ENCODE data around the gene MAGI1. TPM values are rescaled to one million over a fixed set of nuclear protein-coding genes. Genes with fewer than 3 reads are reported as not detected.

Gene MAGI1
- total RNA-seq, 2 donors from 2014 or later = 23.4 to 41.4 TPM

DNA sequence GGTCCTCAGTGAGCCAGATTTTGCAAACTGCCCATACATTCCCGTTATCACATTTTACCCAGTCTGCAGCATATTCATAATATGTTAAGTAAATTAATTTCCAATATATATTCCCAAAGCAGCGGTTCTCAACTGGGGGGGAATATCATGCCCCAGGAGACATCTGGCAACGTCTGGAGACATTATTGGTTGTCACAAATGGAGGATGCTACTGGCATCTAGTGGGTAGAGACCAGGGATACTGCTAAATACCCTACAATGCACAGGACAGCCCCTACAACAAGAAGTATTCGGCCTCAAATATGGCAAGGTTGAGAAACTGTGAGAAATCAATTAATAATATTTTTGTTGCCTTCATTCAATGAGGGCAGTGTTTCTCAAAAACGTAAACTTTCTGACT is 280.3 kb downstream of the MAGI1 start:
- Histone ChIP-seq H3K9ac (ENCODE audit: low read depth in 2 of 2, low read length in 2 of 2) (no peak overlapping the region), H3K27ac (no peak overlapping the region), H3K4me1 (no peaks in the 10 kb centered on the region), H3K4me3 (no peak overlapping the region), H3K27me3 (no peaks in the 10 kb centered on the region), H3K9me3 (no peaks in the 10 kb centered on the region), H3K36me3 (no peaks in the 10 kb centered on the region)
- TF ChIP-seq, protein P1, sequence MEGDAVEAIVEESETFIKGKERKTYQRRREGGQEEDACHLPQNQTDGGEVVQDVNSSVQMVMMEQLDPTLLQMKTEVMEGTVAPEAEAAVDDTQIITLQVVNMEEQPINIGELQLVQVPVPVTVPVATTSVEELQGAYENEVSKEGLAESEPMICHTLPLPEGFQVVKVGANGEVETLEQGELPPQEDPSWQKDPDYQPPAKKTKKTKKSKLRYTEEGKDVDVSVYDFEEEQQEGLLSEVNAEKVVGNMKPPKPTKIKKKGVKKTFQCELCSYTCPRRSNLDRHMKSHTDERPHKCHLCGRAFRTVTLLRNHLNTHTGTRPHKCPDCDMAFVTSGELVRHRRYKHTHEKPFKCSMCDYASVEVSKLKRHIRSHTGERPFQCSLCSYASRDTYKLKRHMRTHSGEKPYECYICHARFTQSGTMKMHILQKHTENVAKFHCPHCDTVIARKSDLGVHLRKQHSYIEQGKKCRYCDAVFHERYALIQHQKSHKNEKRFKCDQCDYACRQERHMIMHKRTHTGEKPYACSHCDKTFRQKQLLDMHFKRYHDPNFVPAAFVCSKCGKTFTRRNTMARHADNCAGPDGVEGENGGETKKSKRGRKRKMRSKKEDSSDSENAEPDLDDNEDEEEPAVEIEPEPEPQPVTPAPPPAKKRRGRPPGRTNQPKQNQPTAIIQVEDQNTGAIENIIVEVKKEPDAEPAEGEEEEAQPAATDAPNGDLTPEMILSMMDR (IDR thresholded peaks at IDR 0.05) = no peak
- intact Hi-C loops (cut with DNase I) = no loop called here
- no peak for DNase-seq

DNA sequence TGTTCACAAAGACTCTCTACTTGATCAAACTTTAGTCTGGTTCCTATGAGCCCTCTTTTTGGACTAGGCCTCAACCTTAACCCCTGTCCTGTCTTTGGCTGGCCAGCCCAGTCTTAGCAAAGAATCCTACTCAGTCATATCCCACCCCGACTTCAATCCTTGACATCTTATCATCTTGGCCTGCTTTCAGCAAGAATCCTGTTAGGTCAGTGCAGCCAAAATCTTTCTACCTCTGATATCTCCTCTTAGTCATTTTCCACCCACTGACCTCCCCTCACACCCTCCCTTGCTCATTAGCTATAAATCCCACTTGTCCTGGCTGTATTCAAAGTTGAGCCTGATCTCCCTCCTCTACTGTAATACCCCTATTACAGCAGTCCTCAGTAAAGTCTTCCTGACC is 286.1 kb downstream of the MAGI1 start:
- TF ChIP-seq, protein P1 (IDR thresholded peaks at IDR 0.05) = no peak
- intact Hi-C loops (cut with DNase I) = no loop called here
- Histone ChIP-seq H3K4me1 (no peaks in the 10 kb centered on the region), H3K27ac (no peak overlapping the region), H3K4me3 (no peak overlapping the region), H3K27me3 (no peaks in the 10 kb centered on the region), H3K9ac (ENCODE audit: low read depth in 2 of 2, low read length in 2 of 2) (no peak overlapping the region), H3K9me3 (no peaks in the 10 kb centered on the region), H3K36me3 (no peaks in the 10 kb centered on the region)
- no peak for DNase-seq

DNA sequence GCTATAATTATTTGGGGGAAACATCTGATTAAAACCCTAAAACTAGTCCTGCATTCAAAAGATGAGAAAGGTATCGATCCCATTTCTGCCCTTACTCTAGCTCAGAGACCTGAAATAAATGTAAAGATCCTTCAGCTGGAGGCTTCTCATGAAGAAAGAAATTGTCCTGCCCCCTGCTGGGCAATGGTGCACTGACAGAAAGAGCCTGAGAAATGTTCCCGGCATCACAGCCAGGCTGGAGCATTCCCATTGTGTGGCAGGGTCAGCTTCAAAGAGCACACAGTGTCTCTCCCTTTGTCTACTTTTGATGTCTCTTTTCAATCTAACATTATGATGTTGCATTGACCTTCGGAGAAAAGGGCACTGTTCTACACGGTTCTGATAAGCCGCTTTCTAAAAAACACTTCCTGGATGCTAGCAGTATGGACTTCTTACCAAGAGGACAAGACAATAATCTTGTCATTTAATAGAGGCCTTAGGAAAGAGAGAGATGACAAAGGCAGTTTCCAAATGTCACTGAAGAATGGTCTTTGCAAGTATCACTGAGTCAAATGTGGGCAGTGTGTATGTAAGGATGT is 287.5 kb downstream of the MAGI1 start:
- no peak overlapping the region for H3K27ac ChIP-seq
- no peak overlapping the region for H3K4me3 ChIP-seq
- TF ChIP-seq, protein P1 (IDR thresholded peaks at IDR 0.05) = peak; percentile 47
- H3K4me1 ChIP-seq = no peaks in the 10 kb centered on the region
- no peak overlapping the region for H3K9ac ChIP-seq (ENCODE audit: low read depth in 2 of 2, low read length in 2 of 2)
- H3K9me3 ChIP-seq = no peaks in the 10 kb centered on the region
- intact Hi-C loops (cut with DNase I) = no loop called here
- H3K27me3 ChIP-seq = no peaks in the 10 kb centered on the region
- H3K36me3 ChIP-seq = no peaks in the 10 kb centered on the region
- peak; percentile 58 for DNase-seq

DNA sequence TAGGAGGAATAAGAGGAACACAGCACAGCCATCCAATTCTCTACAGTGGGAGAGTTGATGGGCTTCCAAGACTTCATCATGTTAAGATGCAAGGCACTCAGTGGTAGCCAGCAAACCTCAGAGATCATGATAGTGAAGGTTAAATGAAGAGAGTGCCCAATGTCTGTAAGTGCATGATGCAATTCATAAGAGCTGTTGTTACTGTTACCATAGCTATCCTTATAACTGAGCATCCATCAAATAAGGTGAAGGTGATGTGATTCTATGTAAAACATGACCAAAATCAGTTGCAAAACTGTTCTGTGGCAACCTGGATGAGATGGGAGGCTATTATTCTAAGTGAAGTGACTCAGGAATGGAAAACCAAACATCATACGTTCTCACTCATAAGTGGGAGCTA is 289.7 kb downstream of the MAGI1 start:
- H3K4me3 ChIP-seq = no peak overlapping the region
- H3K4me1 ChIP-seq = no peaks in the 10 kb centered on the region
- no peak overlapping the region for H3K9ac ChIP-seq (ENCODE audit: low read depth in 2 of 2, low read length in 2 of 2)
- no peak overlapping the region for H3K27ac ChIP-seq
- DNase-seq = no peak
- intact Hi-C loops (cut with DNase I) = no loop called here
- H3K27me3 ChIP-seq = no peaks in the 10 kb centered on the region
- no peaks in the 10 kb centered on the region for H3K36me3 ChIP-seq
- no peaks in the 10 kb centered on the region for H3K9me3 ChIP-seq
- TF ChIP-seq, protein P1 (IDR thresholded peaks at IDR 0.05) = no peak

DNA sequence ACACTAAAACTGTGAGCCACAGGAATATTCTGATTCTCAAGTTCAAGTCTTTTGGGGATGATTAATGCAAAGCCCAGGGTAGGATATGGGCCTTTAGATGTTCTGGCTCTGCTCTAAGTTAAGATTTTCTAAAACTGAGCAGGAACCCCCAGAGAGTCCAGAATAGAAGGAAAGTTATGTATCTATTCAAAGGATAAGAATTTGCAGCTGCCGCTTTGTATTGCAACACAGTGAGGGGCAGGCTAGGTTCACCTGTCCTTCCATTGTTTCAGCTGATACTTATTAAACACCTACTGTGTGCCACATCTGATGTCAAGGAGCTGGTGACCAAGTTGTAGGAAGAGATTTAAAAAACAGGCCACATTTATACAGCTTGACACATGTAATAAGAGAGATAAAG is 290.4 kb downstream of the MAGI1 start:
- Histone ChIP-seq H3K9me3 (no peaks in the 10 kb centered on the region), H3K36me3 (no peaks in the 10 kb centered on the region), H3K27me3 (no peaks in the 10 kb centered on the region), H3K27ac (no peak overlapping the region), H3K4me1 (no peaks in the 10 kb centered on the region), H3K9ac (ENCODE audit: low read depth in 2 of 2, low read length in 2 of 2) (no peak overlapping the region), H3K4me3 (no peak overlapping the region)
- no peak for DNase-seq
- TF ChIP-seq, protein P1 (IDR thresholded peaks at IDR 0.05) = no peak
- intact Hi-C loops (cut with DNase I) = no loop called here

Data from colonic mucosa (tissue), 4 donors.